Measurements from ENCODE around the gene ADA. TPM values are rescaled to one million over a fixed set of nuclear protein-coding genes. Genes with fewer than 3 reads are reported as not detected.
A peak's percentile ranks its signal among the peaks of the same experiment; 100 is the strongest.

The ADA gene
- total RNA-seq, 1 donor from 2014 or later = 25.3 TPM

GRCh38 chr20:44581515-44581914 lies 70.0 kb downstream of the ADA start:
- Histone ChIP-seq H3K4me3 (peak overlapping the region in 1 of 2 donors; percentile 45), H3K36me3 (peaks cover 0 to 3% of the 10 kb centered on the region in 2 donors), H3K4me1 (peaks cover 64% of the 10 kb centered on the region), H3K9me3 (no peaks in the 10 kb centered on the region), H3K27ac (peak overlapping the region; percentile 85), H3K27me3 (no peaks in the 10 kb centered on the region)
- no peak for TF ChIP-seq POLR2AphosphoS5 (IDR thresholded peaks at IDR 0.05; ENCODE audit: insufficient read depth in 1 of 2, low read depth in 1 of 2)
- intact Hi-C loops (cut with DNase I) = no loop called here
- DNase-seq (ENCODE audit: extremely low spot score in 2 of 2) = no peak

GRCh38 chr20:44580581-44581268 lies 70.8 kb downstream of the ADA start:
- Histone ChIP-seq H3K27me3 (no peaks in the 10 kb centered on the region), H3K4me1 (peaks cover 62% of the 10 kb centered on the region), H3K9me3 (no peaks in the 10 kb centered on the region), H3K36me3 (peaks cover 0 to 3% of the 10 kb centered on the region in 2 donors), H3K27ac (peak overlapping the region; percentile 85), H3K4me3 (no peak overlapping the region)
- TF ChIP-seq POLR2A (IDR thresholded peaks at IDR 0.05) = no peak
- TF ChIP-seq, protein P1, sequence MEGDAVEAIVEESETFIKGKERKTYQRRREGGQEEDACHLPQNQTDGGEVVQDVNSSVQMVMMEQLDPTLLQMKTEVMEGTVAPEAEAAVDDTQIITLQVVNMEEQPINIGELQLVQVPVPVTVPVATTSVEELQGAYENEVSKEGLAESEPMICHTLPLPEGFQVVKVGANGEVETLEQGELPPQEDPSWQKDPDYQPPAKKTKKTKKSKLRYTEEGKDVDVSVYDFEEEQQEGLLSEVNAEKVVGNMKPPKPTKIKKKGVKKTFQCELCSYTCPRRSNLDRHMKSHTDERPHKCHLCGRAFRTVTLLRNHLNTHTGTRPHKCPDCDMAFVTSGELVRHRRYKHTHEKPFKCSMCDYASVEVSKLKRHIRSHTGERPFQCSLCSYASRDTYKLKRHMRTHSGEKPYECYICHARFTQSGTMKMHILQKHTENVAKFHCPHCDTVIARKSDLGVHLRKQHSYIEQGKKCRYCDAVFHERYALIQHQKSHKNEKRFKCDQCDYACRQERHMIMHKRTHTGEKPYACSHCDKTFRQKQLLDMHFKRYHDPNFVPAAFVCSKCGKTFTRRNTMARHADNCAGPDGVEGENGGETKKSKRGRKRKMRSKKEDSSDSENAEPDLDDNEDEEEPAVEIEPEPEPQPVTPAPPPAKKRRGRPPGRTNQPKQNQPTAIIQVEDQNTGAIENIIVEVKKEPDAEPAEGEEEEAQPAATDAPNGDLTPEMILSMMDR (IDR thresholded peaks at IDR 0.05) = no peak
- no peak for DNase-seq (ENCODE audit: extremely low spot score in 2 of 2)
- intact Hi-C loops (cut with DNase I) = no loop called here

DNA sequence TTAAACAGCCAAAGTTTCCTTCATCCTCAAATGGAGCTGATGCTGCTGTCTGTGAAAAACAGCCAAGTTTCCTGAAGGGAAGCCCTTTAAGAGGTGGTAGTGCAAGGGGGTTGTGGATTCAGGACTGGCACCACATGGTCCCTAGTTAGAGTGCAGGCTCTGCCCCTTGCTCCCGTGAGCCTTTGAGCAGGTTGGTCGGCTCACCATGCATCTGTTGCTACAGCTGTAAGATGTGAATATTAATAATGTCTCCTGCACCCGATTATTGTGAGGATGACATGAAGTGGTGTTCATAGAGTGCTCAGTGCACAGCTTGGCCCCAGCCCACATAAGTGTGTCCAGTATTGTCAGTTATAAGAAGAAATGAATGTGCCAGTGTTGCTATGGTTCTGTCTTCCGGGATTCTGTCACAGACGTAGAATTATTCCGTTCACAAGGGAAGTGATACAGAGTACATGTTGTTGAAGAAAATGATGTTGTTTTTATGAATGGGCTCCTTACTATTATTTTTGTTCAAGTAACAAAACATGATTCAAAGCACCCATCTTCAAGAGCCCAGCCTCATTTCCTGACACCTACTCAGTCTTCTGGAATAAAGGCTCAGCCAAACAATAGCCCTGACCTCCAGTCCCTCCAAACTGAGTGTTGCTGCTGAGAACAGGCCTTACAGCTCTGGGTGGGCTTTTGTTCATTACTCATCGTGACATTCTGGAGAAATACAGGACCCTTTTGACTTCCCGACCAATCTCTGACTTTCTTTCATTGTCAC lies 72.0 kb downstream of the ADA start:
- Histone ChIP-seq H3K4me3 (no peak overlapping the region), H3K27me3 (no peaks in the 10 kb centered on the region), H3K27ac (peak overlapping the region; percentile 85), H3K9me3 (no peaks in the 10 kb centered on the region), H3K4me1 (peaks cover 49% of the 10 kb centered on the region), H3K36me3 (no peaks in the 10 kb centered on the region)
- TF ChIP-seq POLR2AphosphoS5 (IDR thresholded peaks at IDR 0.05; ENCODE audit: insufficient read depth in 1 of 2, low read depth in 1 of 2) (no peak), POLR2A (IDR thresholded peaks at IDR 0.05) (no peak)
- TF ChIP-seq, protein P1 (IDR thresholded peaks at IDR 0.05) = no peak
- no peak for DNase-seq (ENCODE audit: extremely low spot score in 2 of 2)
- intact Hi-C loops (cut with DNase I) = no loop called here

GRCh38 chr20:44576297-44576696 lies 75.2 kb downstream of the ADA start:
- no peak for TF ChIP-seq POLR2AphosphoS5 (IDR thresholded peaks at IDR 0.05; ENCODE audit: insufficient read depth in 1 of 2, low read depth in 1 of 2)
- TF ChIP-seq, protein P1 (IDR thresholded peaks at IDR 0.05) = peak in 1 of 3 experiments; percentile 28
- TF ChIP-seq POLR2A (IDR thresholded peaks at IDR 0.05) = no peak
- no peak overlapping the region for H3K4me3 ChIP-seq
- H3K4me1 ChIP-seq = peaks cover 60% of the 10 kb centered on the region
- H3K27me3 ChIP-seq = no peaks in the 10 kb centered on the region
- peak overlapping the region; percentile 90 for H3K27ac ChIP-seq
- intact Hi-C loops (cut with DNase I) = no loop called here
- no peaks in the 10 kb centered on the region for H3K36me3 ChIP-seq
- no peaks in the 10 kb centered on the region for H3K9me3 ChIP-seq
- DNase-seq (ENCODE audit: extremely low spot score in 2 of 2) = no peak

DNA sequence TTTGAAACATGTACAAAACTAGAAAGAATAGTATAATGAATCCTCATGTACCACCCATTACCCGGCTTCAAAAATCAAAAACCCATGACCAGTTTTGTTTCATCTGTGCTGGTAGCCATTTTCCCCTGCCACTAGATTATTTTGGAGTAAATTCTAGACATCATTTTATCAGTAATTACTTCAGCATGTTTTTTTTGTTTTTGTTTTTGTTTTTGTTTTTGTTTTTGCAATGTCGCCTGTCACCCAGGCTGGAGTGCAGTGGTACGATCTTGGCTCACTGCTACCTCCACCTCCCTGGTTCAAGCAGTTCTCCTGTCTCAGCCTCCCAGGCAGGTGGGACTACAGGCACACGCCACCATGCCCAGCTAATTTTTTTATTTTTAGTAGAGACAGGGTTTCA lies 77.1 kb downstream of the ADA start:
- TF ChIP-seq POLR2AphosphoS5 (IDR thresholded peaks at IDR 0.05; ENCODE audit: insufficient read depth in 1 of 2, low read depth in 1 of 2) (no peak), POLR2A (IDR thresholded peaks at IDR 0.05) (no peak)
- TF ChIP-seq, protein P1 (IDR thresholded peaks at IDR 0.05) = no peak
- Histone ChIP-seq H3K4me3 (no peak overlapping the region), H3K36me3 (no peaks in the 10 kb centered on the region), H3K4me1 (peaks cover 44% of the 10 kb centered on the region), H3K27me3 (no peaks in the 10 kb centered on the region), H3K27ac (peak overlapping the region; percentile 90), H3K9me3 (no peaks in the 10 kb centered on the region)
- intact Hi-C loops (cut with DNase I) = no loop called here
- no peak for DNase-seq (ENCODE audit: extremely low spot score in 2 of 2)
